Measurements from ENCODE around the gene ASPHD1.
"Not testable (repeated sequence)": the region's sequence is repeated elsewhere in the genome, so short reads cannot be mapped to it uniquely, and the experiment has no call there.

GRCh38 chr16:29889372-29889771, 10.9 kb upstream of the ASPHD1 start:
- TF ChIP-seq CTCF (conservative IDR thresholded peaks at IDR 0.05 in 1 of 2, IDR thresholded peaks at IDR 0.05 in 1 of 2; ENCODE audit: extremely low read depth in 1 of 2, insufficient read depth in 1 of 2, low read depth in 1 of 2, low read length in 2 of 2); EZH2 (IDR thresholded peaks at IDR 0.05; ENCODE audit: borderline replicate concordance, low read length): not testable (repeated sequence)

Measured in mammary epithelial cell (primary cell).